Measurements from ENCODE around the gene WDFY4.

WDFY4 gene

DNA sequence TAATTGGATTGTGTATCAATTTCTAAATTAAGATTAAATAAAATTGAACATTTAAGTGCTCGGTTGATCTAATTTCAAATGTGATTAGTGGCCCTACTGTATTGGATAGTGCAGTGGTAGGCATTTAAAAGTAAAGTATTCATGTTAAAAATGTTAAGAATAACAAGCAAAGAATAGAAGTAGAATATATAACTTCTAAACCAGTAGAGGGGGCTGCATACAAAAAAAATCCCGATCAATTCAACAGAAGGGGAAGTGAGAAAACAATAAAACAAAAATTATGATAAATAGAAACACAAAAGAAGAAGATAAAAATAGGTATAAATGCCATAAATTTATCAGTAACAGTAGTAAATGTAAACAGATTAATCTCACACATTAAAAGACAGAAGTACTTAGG, 24.9 kb upstream of the WDFY4 start:
- TF ChIP-seq, protein P1, sequence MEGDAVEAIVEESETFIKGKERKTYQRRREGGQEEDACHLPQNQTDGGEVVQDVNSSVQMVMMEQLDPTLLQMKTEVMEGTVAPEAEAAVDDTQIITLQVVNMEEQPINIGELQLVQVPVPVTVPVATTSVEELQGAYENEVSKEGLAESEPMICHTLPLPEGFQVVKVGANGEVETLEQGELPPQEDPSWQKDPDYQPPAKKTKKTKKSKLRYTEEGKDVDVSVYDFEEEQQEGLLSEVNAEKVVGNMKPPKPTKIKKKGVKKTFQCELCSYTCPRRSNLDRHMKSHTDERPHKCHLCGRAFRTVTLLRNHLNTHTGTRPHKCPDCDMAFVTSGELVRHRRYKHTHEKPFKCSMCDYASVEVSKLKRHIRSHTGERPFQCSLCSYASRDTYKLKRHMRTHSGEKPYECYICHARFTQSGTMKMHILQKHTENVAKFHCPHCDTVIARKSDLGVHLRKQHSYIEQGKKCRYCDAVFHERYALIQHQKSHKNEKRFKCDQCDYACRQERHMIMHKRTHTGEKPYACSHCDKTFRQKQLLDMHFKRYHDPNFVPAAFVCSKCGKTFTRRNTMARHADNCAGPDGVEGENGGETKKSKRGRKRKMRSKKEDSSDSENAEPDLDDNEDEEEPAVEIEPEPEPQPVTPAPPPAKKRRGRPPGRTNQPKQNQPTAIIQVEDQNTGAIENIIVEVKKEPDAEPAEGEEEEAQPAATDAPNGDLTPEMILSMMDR (IDR thresholded peaks at IDR 0.05; ENCODE audit: borderline replicate concordance, insufficient read depth, low read depth, low read length) = no peak
- no peak overlapping the region for H3K4me3 ChIP-seq (ENCODE audit: low read depth, low read length)

DNA sequence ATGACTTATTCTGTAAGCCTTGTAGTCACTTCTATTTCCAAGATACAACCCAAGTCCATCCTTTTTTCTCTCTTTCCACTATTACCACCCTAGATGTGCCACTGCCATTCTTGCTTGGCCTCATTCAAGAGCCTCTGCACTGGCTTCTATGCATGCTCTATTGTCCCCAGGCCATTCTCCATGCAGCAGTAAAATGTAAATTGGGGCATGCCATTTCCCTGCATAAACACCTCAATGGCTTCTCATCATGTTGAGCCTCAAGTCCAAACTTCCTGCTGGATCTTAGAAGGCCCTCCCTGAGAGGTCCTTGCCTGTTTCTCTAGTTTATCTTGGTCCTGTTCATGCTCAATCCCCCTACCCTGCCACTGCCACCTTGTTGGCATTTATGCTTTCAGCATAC, 23.2 kb upstream of the WDFY4 start:
- no peak overlapping the region for H3K4me3 ChIP-seq (ENCODE audit: low read depth, low read length)
- TF ChIP-seq, protein P1 (IDR thresholded peaks at IDR 0.05; ENCODE audit: borderline replicate concordance, insufficient read depth, low read depth, low read length) = no peak

DNA sequence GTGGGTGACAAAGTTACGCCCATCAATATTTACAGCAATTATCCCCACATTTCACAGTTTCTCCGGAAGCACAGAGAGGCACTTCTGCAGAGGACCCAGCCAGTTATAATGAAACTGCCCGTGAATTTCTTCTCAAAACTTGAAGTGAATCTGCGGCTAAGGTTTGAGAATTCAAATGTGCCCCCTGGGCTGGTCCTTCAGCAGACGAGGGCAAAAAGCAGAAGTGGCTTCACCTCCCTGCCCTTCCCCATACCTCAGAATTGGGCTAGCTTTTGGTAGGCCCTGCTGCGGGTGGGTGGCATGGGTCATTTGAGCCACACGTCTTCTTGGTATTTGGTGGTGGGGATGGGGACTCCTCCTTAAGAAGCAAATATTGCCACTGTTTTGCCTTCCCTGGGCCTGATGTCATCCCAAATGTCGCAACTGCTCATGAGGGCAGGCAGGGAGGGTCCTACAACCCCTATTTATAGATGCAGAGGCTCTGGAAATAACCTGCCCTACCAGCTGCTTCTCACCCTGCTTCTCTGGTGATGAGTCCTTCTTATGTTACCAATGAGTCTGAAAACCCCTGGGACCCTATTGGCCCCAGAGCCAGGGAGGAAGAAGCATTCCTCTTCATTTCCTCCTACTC, 16.6 kb upstream of the WDFY4 start:
- no peak overlapping the region for H3K4me3 ChIP-seq (ENCODE audit: low read depth, low read length)
- TF ChIP-seq, protein P1 (IDR thresholded peaks at IDR 0.05; ENCODE audit: borderline replicate concordance, insufficient read depth, low read depth, low read length) = no peak

DNA sequence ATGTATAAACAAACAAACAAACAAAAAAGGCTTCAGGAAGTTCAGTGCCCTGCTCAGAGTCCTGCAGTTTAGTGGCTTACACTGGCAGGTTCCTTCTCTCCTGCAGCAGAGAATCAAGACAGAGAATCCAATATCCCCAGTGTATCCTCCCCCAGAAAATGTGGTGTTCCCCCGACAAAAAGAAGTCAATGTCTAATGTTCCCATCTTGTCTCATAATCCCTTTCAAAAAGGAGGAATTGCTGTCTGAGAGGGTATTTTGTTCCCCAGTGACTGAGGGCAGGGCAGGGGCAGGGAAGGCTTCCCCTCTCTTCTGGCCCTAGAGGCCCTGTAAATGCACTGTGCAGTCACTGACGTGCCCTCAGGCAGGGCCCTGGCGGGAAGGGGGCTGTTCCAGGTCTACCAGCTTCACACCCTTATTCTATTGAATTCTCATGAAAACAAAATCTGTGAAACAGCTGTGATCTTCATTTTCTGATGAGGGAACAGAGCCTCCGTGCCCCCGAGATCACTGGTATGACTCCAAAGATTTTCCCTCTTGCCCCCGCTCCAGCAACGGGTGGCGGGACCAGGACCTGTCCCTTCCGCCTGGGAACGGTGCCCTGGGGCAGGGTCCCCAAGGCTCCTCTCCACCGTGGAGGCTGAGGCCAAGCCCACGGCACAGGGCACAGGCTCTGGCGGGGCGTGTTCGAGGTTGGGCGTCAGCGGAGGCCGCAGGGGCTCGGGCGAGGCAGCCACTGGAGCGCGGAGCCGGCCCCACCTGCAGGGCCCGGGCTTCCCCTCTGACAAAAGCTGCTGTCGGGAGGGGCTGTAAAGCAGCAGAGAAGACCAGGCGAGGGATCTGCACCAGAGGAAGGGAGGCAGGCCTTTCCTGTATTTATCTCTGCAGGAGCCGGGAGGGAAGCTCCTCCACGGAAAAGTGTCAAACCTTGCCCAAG, 13.4 kb upstream of the WDFY4 start:
- H3K4me3 ChIP-seq (ENCODE audit: low read depth, low read length) = peak overlapping the region; percentile 47
- TF ChIP-seq, protein P1 (IDR thresholded peaks at IDR 0.05; ENCODE audit: borderline replicate concordance, insufficient read depth, low read depth, low read length) = no peak

DNA sequence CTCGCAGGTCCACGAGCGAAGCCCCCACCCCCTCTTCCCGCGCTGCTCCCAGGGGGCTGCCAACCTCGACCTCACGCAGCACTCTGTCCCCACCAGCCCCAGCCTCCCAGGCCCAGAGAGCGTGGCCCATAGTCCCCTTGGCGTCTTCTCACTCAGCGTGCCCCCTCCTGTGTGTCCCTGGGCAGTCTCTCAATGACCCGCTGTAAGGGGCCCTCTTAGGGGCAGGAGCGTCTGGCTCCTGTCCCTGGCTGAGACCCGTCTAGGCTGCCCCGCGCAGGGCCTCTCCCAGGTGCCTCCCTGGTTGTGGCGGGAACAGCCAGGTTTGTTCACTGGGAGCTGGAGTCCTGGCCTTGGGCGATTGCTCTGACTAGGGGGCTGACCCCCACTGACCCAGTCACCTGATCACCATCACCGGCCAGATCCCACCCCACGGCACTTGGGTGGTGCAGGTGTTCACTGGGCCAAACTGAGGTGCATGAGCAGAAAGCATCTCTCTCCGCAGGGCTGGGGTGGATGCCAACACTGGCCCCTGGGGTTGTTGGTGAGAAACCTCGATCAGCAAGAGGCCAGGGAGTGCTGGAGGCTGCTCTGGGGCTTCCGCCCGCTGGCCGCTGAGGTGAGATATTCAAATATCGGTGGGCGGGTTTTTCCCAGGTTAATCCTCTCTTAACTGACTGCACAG, 12.6 kb upstream of the WDFY4 start:
- TF ChIP-seq, protein P1 (IDR thresholded peaks at IDR 0.05; ENCODE audit: borderline replicate concordance, insufficient read depth, low read depth, low read length) = no peak
- peak overlapping the region; percentile 47 for H3K4me3 ChIP-seq (ENCODE audit: low read depth, low read length)

DNA sequence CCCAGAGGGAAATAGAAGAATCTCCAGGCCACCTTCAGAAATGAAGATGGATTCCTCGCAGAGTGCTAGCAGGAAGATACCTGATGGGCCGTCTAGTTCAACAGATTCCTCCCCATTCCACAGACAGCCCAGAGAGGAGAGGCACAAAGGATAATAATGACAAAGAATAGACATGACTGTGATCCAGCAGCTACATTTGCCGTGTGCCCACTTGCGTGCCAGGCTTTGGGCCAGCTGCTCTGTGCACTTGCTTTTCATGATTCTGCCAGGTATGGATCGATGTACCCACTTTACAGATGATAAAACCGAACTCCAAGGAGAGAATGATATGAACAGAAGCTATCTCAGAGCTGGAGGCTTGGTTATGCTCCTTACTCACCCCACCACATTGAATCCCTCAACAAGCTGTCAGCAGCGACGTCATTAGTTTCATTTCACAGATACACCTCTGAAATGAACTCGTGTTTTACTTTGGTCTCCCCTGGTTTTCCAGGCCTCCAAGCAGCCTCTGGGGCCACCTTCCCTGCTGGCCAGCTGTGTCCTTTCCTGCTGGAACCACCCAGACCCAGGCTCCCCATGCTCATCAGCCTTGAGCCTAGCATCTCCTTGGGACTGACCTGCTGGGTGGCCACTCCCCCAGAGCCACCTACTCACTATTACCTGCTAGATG, 11.9 kb upstream of the WDFY4 start:
- peak overlapping the region; percentile 47 for H3K4me3 ChIP-seq (ENCODE audit: low read depth, low read length)

More for the DNA sequence above, 11.9 kb upstream of the WDFY4 start:
- TF ChIP-seq, protein P1 (IDR thresholded peaks at IDR 0.05; ENCODE audit: borderline replicate concordance, insufficient read depth, low read depth, low read length) = no peak

All from GM12875 (cell line).